GM12892 (cell line): ENCODE measurements around the gene S100A10.

Experiments
- POLR2A ChIP-seq: IDR thresholded peaks from 2 replicates; pipeline ENCODE4 v1.6.1; 2011; ENCODE audit warnings: low read depth, low read length, control low read depth
- POLR2AphosphoS5 ChIP-seq: IDR thresholded peaks from 2 replicates; pipeline ENCODE4 v1.6.1; 2011; ENCODE audit warnings: low read depth, low read length, control low read depth
- TAF1 ChIP-seq: IDR thresholded peaks from 2 replicates; pipeline ENCODE4 v1.6.1; 2011; ENCODE audit warnings: low read depth, mild to moderate bottlenecking, control low read depth, low read length, borderline replicate concordance

- no peak for TF ChIP-seq POLR2A
- TF ChIP-seq TAF1: no peak
- no peak for TF ChIP-seq POLR2AphosphoS5
Observed at GRCh38 chr1:151982300-151983005, 11.2 kb downstream of the S100A10 start.
